ENCODE data around the gene CRIM1. TPM values are rescaled to one million over a fixed set of nuclear protein-coding genes. Genes with fewer than 3 reads are reported as not detected.

CRIM1 gene
- total RNA-seq, 6 donors from 2014 or later, result 74.7 to 128 (median 110) TPM

- ATAC-seq (ENCODE audit: low FRiP score in 2 of 2), result peak in 1 of 2 donors; percentile 66
- no peak for DNase-seq
- no peaks in the 10 kb centered on the region for H3K9me3 ChIP-seq
- H3K27ac ChIP-seq, result no peak overlapping the region
- no peak overlapping the region for H3K4me3 ChIP-seq
- H3K36me3 ChIP-seq, result no peaks in the 10 kb centered on the region
- WGBS, 2 donors, result 77 to 81% methylated on average over 8 of the region's 8 CpGs
- peaks cover 15 to 37% (median 27%) of the 10 kb centered on the region in 4 donors for H3K4me1 ChIP-seq
- no peaks in the 10 kb centered on the region for H3K27me3 ChIP-seq
- no peak for TF ChIP-seq POLR2AphosphoS5 (IDR thresholded peaks at IDR 0.05)
- no peak for TF ChIP-seq CTCF (IDR thresholded peaks at IDR 0.05)
- no peak for TF ChIP-seq POLR2A (IDR thresholded peaks at IDR 0.05)
- no peak for TF ChIP-seq EP300 (IDR thresholded peaks at IDR 0.05)
Observed at GRCh38 chr2:36416370-36417165, 61.0 kb downstream of the CRIM1 start.

DNA sequence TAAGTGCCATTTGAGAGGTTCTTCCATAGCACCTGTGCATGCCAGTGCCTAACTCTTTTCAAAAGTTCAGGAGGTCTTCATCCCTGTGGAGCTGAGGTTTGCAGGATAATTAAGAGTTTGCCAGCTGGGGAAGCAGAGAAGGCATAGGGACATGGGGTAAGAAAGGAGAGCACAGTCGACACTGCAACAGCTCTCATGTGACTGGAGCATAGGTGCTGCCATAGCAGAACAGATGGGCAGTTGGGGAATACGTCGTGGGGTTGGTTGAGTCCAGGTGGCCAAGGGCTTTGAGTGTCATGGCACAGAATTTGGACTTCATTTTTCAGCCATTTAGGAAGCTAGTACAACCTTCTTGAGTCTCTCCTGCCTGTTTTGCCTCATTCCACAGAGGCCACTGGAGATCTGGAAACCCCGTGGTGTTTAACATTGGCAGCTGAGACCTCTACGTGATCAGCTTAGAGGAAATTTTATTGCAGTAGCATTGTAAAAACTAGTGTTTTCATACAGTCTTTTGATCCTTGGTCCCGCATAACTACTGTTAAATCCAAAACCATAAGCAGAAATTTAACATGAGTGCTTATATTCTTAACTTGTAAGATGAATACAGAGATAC lies 65.1 kb downstream of the CRIM1 start:
- TF ChIP-seq EP300 (IDR thresholded peaks at IDR 0.05) (no peak), POLR2A (IDR thresholded peaks at IDR 0.05) (no peak), POLR2AphosphoS5 (IDR thresholded peaks at IDR 0.05) (no peak), CTCF (IDR thresholded peaks at IDR 0.05) (no peak)
- H3K4me1 ChIP-seq, result peaks cover 5 to 19% (median 11%) of the 10 kb centered on the region in 4 donors
- H3K27ac ChIP-seq, result no peak overlapping the region
- H3K4me3 ChIP-seq, result no peak overlapping the region
- 92 to 93% methylated on average over 6 of the region's 6 CpGs for WGBS, 2 donors
- DNase-seq (no peak), ATAC-seq (ENCODE audit: low FRiP score in 2 of 2) (no peak)
- no peaks in the 10 kb centered on the region for H3K9me3 ChIP-seq
- H3K36me3 ChIP-seq, result no peaks in the 10 kb centered on the region
- no peaks in the 10 kb centered on the region for H3K27me3 ChIP-seq

- Histone ChIP-seq H3K27me3 (no peaks in the 10 kb centered on the region), H3K4me1 (peaks cover 5 to 15% (median 9%) of the 10 kb centered on the region in 4 donors), H3K9me3 (no peaks in the 10 kb centered on the region), H3K36me3 (no peaks in the 10 kb centered on the region), H3K4me3 (no peak overlapping the region), H3K27ac (no peak overlapping the region)
- DNase-seq (no peak), ATAC-seq (ENCODE audit: low FRiP score in 2 of 2) (no peak)
- TF ChIP-seq POLR2AphosphoS5 (IDR thresholded peaks at IDR 0.05) (no peak), CTCF (IDR thresholded peaks at IDR 0.05) (no peak), EP300 (IDR thresholded peaks at IDR 0.05) (no peak), POLR2A (IDR thresholded peaks at IDR 0.05) (no peak)
- WGBS, 2 donors, result 90 to 91% methylated on average over 3 of the region's 3 CpGs
Observed at GRCh38 chr2:36421379-36421778, 65.8 kb downstream of the CRIM1 start.

GRCh38 chr2:36423172-36423571 lies 67.6 kb downstream of the CRIM1 start:
- 67 to 70% methylated on average over 5 of the region's 5 CpGs for WGBS, 2 donors
- ATAC-seq (ENCODE audit: low FRiP score in 2 of 2) (no peak), DNase-seq (no peak)
- no peak overlapping the region for H3K4me3 ChIP-seq
- TF ChIP-seq CTCF (IDR thresholded peaks at IDR 0.05) (no peak), POLR2AphosphoS5 (IDR thresholded peaks at IDR 0.05) (no peak), POLR2A (IDR thresholded peaks at IDR 0.05) (no peak), EP300 (IDR thresholded peaks at IDR 0.05) (no peak)
- no peaks in the 10 kb centered on the region for H3K27me3 ChIP-seq
- peaks cover 0 to 5% (median 2%) of the 10 kb centered on the region in 4 donors for H3K4me1 ChIP-seq
- no peak overlapping the region for H3K27ac ChIP-seq
- H3K9me3 ChIP-seq, result no peaks in the 10 kb centered on the region
- no peaks in the 10 kb centered on the region for H3K36me3 ChIP-seq

Measured in upper lobe of left lung (tissue), 6 donors.